Transverse colon (tissue), 4 donors: Measurements from ENCODE around the gene ADCY2. TPM values are rescaled to one million over a fixed set of nuclear protein-coding genes. Genes with fewer than 3 reads are reported as not detected.

Source experiments
- DNase-seq: peaks from one replicate; pipeline ENCODE4 v3.0.0-alpha.2; 2019
- H3K27ac ChIP-seq, 4 donors: fragments of 200-600 bp; sonication (generic); 2 replicates each; pipeline ENCODE4 v1.5.1; 2016 to 2018; ENCODE audit warnings: inconsistent platforms in 4 of 4
- H3K27me3 ChIP-seq: fragments of 200-600 bp; sonication (generic); 2 replicates; pipeline ENCODE4 v1.5.1; 2017; ENCODE audit warnings: inconsistent platforms
- H3K36me3 ChIP-seq, 4 donors: fragments of 200-600 bp; sonication (generic); 2 replicates each; pipeline ENCODE4 v1.5.1; 2017 to 2019; ENCODE audit warnings: inconsistent platforms in 4 of 4
- H3K4me1 ChIP-seq, 4 donors: fragments of 200-600 bp; sonication (generic); 2 replicates each; pipeline ENCODE4 v1.5.1; 2017 to 2020; ENCODE audit warnings: inconsistent platforms in 4 of 4
- H3K4me3 ChIP-seq, 4 donors: fragments of 200-600 bp; sonication (generic); 1 replicate in 1 of 4; 2 replicates in 3 of 4; pipeline versions ENCODE4 v1.5.1 to v1.6.1; 2017 to 2019; ENCODE audit warnings: inconsistent platforms in 4 of 4
- H3K9me3 ChIP-seq, 2 donors: fragments of 200-600 bp; sonication (generic); 2 replicates each; pipeline ENCODE4 v1.5.1; 2017 to 2019; ENCODE audit warnings: inconsistent platforms in 2 of 2
- CTCF ChIP-seq, 5 experiments: fragments of 200-600 bp in 3 of 5; fragments of 450-650 bp in 2 of 5; sonication (generic) in 3 of 5; IDR thresholded peaks; 1 replicate in 2 of 5; 2 replicates in 3 of 5; pipeline ENCODE4 v1.5.1; 2016 to 2017; ENCODE audit warnings: antibody characterized with exemption in 5 of 5, inconsistent platforms in 3 of 5, mild to moderate bottlenecking in 2 of 5, moderate library complexity in 1 of 5
- EP300 ChIP-seq: sonication (generic); formaldehyde crosslinking; IDR thresholded peaks from one replicate; pipeline ENCODE4 v1.6.1; 2017; ENCODE audit warnings: antibody characterized with exemption, low read depth
- POLR2A ChIP-seq: fragments of 450-650 bp; IDR thresholded peaks from one replicate; pipeline ENCODE4 v1.6.1; 2016; ENCODE audit warnings: antibody characterized with exemption, mild to moderate bottlenecking, moderate library complexity
- POLR2AphosphoS5 ChIP-seq, 3 donors: sonication (generic); formaldehyde crosslinking; IDR thresholded peaks; one replicate each; pipeline ENCODE4 v1.6.1; 2016; ENCODE audit warnings: antibody characterized with exemption in 3 of 3
- WGBS, 2 donors: methylation state at CpG; one replicate each; pipeline ENCODE4 v1.1.5; 2018; ENCODE audit warnings: low coverage in 1 of 2; 5-methylcytosine and 5-hydroxymethylcytosine counted together
- in situ Hi-C, 4 donors: fragments of 200-750 bp; cut with MboI; loops; one replicate each; pipeline versions ENCODE4 v1.15.0 to v1.15.1; 2017; ENCODE audit warnings: low sequenced_read_pairs in 3 of 4, low pct_ligation_motif_present in 1 of 4, low pct_unique_long_range_greater_than_20kb in 1 of 4
- intact Hi-C: fragments of 100-400 bp; cut with DNase I; formaldehyde crosslinking; loops from one replicate; pipeline ENCODE4 v1.15.1; 2023; ENCODE audit warnings: low total_unique reads
- total RNA-seq, 4 donors: library from RNA; depleted of rRNA; stranded (reverse); fragments of >200 nt; gene quantifications; one replicate each; pipeline ENCODE4 v1.1.0, GENCODE V29; 2016

The ADCY2 gene
- total RNA-seq, 4 donors from 2014 or later = 1.4 to 4.5 (median 3.1) TPM

GRCh38 chr5:7667216-7667767, 271.4 kb downstream of the ADCY2 start:
- in situ Hi-C loops (no loop called here), intact Hi-C loops (no loop called here)
- Histone ChIP-seq H3K36me3 (no peaks in the 10 kb centered on the region), H3K4me1 (no peaks in the 10 kb centered on the region), H3K4me3 (no peak overlapping the region), H3K27me3 (no peaks in the 10 kb centered on the region), H3K9me3 (no peaks in the 10 kb centered on the region), H3K27ac (no peak overlapping the region)
- no peak for DNase-seq
- WGBS, 2 donors = 79 to 95% methylated on average over 5 of the region's 5 CpGs
- no peak for TF ChIP-seq CTCF (IDR thresholded peaks at IDR 0.05)

- H3K27ac ChIP-seq = no peak overlapping the region
Measured at GRCh38 chr5:7668161-7668560, 272.2 kb downstream of the ADCY2 start.

GRCh38 chr5:7668627-7669026, 272.7 kb downstream of the ADCY2 start:
- intact Hi-C loops = no loop called here
- H3K9me3 ChIP-seq = no peaks in the 10 kb centered on the region
- no peaks in the 10 kb centered on the region for H3K36me3 ChIP-seq
- no peak for DNase-seq
- no peaks in the 10 kb centered on the region for H3K27me3 ChIP-seq
- TF ChIP-seq EP300 (no peak), CTCF (IDR thresholded peaks at IDR 0.05) (no peak), POLR2A (no peak), POLR2AphosphoS5 (IDR thresholded peaks at IDR 0.05) (no peak)
- in situ Hi-C loops = no loop called here
- no peaks in the 10 kb centered on the region for H3K4me1 ChIP-seq
- H3K4me3 ChIP-seq = no peak overlapping the region
- H3K27ac ChIP-seq = no peak overlapping the region

More at GRCh38 chr5:7668161-7668560, 272.2 kb downstream of the ADCY2 start:
- intact Hi-C loops (no loop called here), in situ Hi-C loops (no loop called here)
- Histone ChIP-seq H3K27me3 (no peaks in the 10 kb centered on the region), H3K36me3 (no peaks in the 10 kb centered on the region), H3K9me3 (no peaks in the 10 kb centered on the region), H3K4me1 (no peaks in the 10 kb centered on the region), H3K4me3 (no peak overlapping the region)
- 100% methylated on average over 1 of the region's 1 CpG for WGBS, 2 donors
- TF ChIP-seq EP300 (no peak), POLR2AphosphoS5 (IDR thresholded peaks at IDR 0.05) (no peak), CTCF (IDR thresholded peaks at IDR 0.05) (no peak), POLR2A (no peak)
- DNase-seq = no peak

GRCh38 chr5:7671381-7671993, 275.5 kb downstream of the ADCY2 start:
- H3K4me3 ChIP-seq = no peak overlapping the region
- no peak overlapping the region for H3K27ac ChIP-seq
- intact Hi-C loops = no loop called here
- 64 to 71% methylated on average over 7 of the region's 7 CpGs for WGBS, 2 donors
- in situ Hi-C loops = no loop called here
- no peaks in the 10 kb centered on the region for H3K4me1 ChIP-seq
- H3K36me3 ChIP-seq = no peaks in the 10 kb centered on the region
- TF ChIP-seq POLR2A (no peak), POLR2AphosphoS5 (IDR thresholded peaks at IDR 0.05) (no peak)
- no peaks in the 10 kb centered on the region for H3K27me3 ChIP-seq
- H3K9me3 ChIP-seq = no peaks in the 10 kb centered on the region
- DNase-seq = no peak

- Histone ChIP-seq H3K4me3 (no peak overlapping the region), H3K4me1 (no peaks in the 10 kb centered on the region), H3K27ac (no peak overlapping the region), H3K9me3 (no peaks in the 10 kb centered on the region), H3K27me3 (no peaks in the 10 kb centered on the region), H3K36me3 (no peaks in the 10 kb centered on the region)
- TF ChIP-seq EP300 (no peak), CTCF (IDR thresholded peaks at IDR 0.05) (no peak), POLR2A (no peak), POLR2AphosphoS5 (IDR thresholded peaks at IDR 0.05) (no peak)
- in situ Hi-C loops (no loop called here), intact Hi-C loops (no loop called here)
- 82% methylated on average over 7 of the region's 7 CpGs; no CpG with 5 or more reads in 1 of the 2 donors for WGBS, 2 donors
- DNase-seq = no peak
Measured at GRCh38 chr5:7673658-7674057, 277.7 kb downstream of the ADCY2 start.
